HCT116 (cell line): ENCODE data around the gene TPO.

Experiments used
- CTCF ChIP-seq, 3 experiments: fragments of 200-600 bp in 1 of 3; sonication (generic) in 1 of 3; IDR thresholded peaks in 2 of 3; conservative IDR thresholded peaks in 1 of 3; 2 replicates each; pipeline ENCODE4 v1.5.1; 2012 to 2017; ENCODE audit warnings: low read depth in 2 of 3, low read length in 2 of 3, antibody characterized with exemption in 1 of 3, borderline replicate concordance in 1 of 3, control low read depth in 1 of 3, mild to moderate bottlenecking in 1 of 3, mixed read lengths in 1 of 3, mixed run types in 1 of 3, moderate library complexity in 1 of 3; ENCODE audit not compliant: insufficient read depth in 1 of 3
- EZH2 ChIP-seq: fragments of 200-600 bp; sonication (generic); IDR thresholded peaks from 2 replicates; pipeline ENCODE4 v1.6.1; 2017; ENCODE audit warnings: antibody characterized with exemption, mixed run types
- EZH2phosphoT487 ChIP-seq: fragments of 200-600 bp; IDR thresholded peaks from 2 replicates; pipeline ENCODE4 v1.6.1; 2018; ENCODE audit warnings: antibody characterized with exemption, borderline replicate concordance
- POLR2A ChIP-seq: IDR thresholded peaks from 2 replicates; pipeline ENCODE4 v1.7.0; 2011; ENCODE audit warnings: borderline replicate concordance; ENCODE audit not compliant: insufficient read depth, insufficient read length; ENCODE audit errors: extremely low read depth
- POLR2AphosphoS5 ChIP-seq: IDR thresholded peaks from 2 replicates; pipeline ENCODE4 v1.6.1; 2011; ENCODE audit warnings: mild to moderate bottlenecking, low read depth, low read length, moderate library complexity
- REST ChIP-seq: IDR thresholded peaks from 2 replicates; pipeline ENCODE4 v1.6.1; 2012; ENCODE audit warnings: low read depth
- TCF7L2 ChIP-seq: IDR thresholded peaks from 2 replicates; pipeline ENCODE4 v1.7.0; 2011; ENCODE audit warnings: borderline replicate concordance, inconsistent platforms; ENCODE audit not compliant: insufficient read depth, insufficient read length; ENCODE audit errors: extremely low read depth
- ZBTB33 ChIP-seq: IDR thresholded peaks from 2 replicates; pipeline ENCODE4 v1.6.1; 2011; ENCODE audit warnings: mild to moderate bottlenecking, low read length, moderate library complexity; ENCODE audit not compliant: insufficient replicate concordance; ENCODE audit errors: extremely low read depth
- ZFX ChIP-seq: fragments of 450-650 bp; IDR thresholded peaks from 2 replicates; pipeline ENCODE4 v1.6.1; 2017

- TF ChIP-seq CTCF (IDR thresholded peaks at IDR 0.05 in 2 of 3, conservative IDR thresholded peaks at IDR 0.05 in 1 of 3; ENCODE audit: borderline replicate concordance in 1 of 3, insufficient read depth in 1 of 3, low read depth in 2 of 3, low read length in 2 of 3) (no peak), POLR2A (no peak), TCF7L2 (no peak), ZFX (no peak), REST (no peak), POLR2AphosphoS5 (no peak), EZH2phosphoT487 (no peak), EZH2 (no peak), ZBTB33 (no peak)
These were observed 146.4 kb downstream of the TPO start for GRCh38 chr2:1559589-1560175.
